Muscle of back (tissue), 13 donors: ENCODE data around the gene ARSJ. TPM values are rescaled to one million over a fixed set of nuclear protein-coding genes. Genes with fewer than 3 reads are reported as not detected.
"Not testable (repeated sequence)": the region's sequence is repeated elsewhere in the genome, so short reads cannot be mapped to it uniquely, and the experiment has no call there.

ENCODE experiments used
- DNase-seq, 3 donors: peaks; one replicate each; pipeline versions ENCODE4 v3.0.0 to v3.0.0-alpha.2; 2013
- long read RNA-seq, 9 donors: transcript quantifications; one replicate each; lab custom pipeline, GENCODE V29; 2026
- polyA plus RNA-seq, 10 donors: library from polyadenylated mRNA; unstranded; fragments of 120-200 nt; gene quantifications; one replicate each; pipeline ENCODE4 v1.2.1, GENCODE V29; 2013; ENCODE audit not compliant: insufficient read length in 10 of 10

ARSJ gene
- polyA plus RNA-seq = 1 to 10 TPM; 5.5 to 8.3 (median 6.1) TPM
- long read RNA-seq, donor 1, full-length matches to known transcripts = 3 of 3 reads
- long read RNA-seq, donor 1, partial matches to known transcripts = 0 of 3 reads
- long read RNA-seq, donor 1, other reads (novel, unspliced or antisense) = 0 of 3 reads
- long read RNA-seq, donor 2 = 0 reads
- long read RNA-seq, donor 3 = 0 reads
- long read RNA-seq, donor 4, full-length matches to known transcripts = 1 of 1 reads
- long read RNA-seq, donor 4, partial matches to known transcripts = 0 of 1 reads
- long read RNA-seq, donor 4, other reads (novel, unspliced or antisense) = 0 of 1 reads
- long read RNA-seq, donor 5, full-length matches to known transcripts = 1 of 1 reads
- long read RNA-seq, donor 5, partial matches to known transcripts = 0 of 1 reads
- long read RNA-seq, donor 5, other reads (novel, unspliced or antisense) = 0 of 1 reads
- long read RNA-seq, donor 6 = 0 reads
- long read RNA-seq, donor 7, full-length matches to known transcripts = 1 of 1 reads
- long read RNA-seq, donor 7, partial matches to known transcripts = 0 of 1 reads
- long read RNA-seq, donor 7, other reads (novel, unspliced or antisense) = 0 of 1 reads
- long read RNA-seq, donor 8 = 0 reads
- long read RNA-seq, donor 9 = 0 reads

GRCh38 chr4:113979148-113979904 is at the start of gene ARSJ:
ARSJ (minus strand) TSS chr4:113979647; CDS start chr4:113978834, 813 bp downstream.
- peak; percentile 75 to 91 (median 78) for DNase-seq

- DNase-seq = peak in 1 of 3 donors; percentile 15
Observed at GRCh38 chr4:114028071-114028470, 48.6 kb upstream of the ARSJ start.

GRCh38 chr4:114027596-114027995 is 48.1 kb upstream of the ARSJ start:
- no peak for DNase-seq

- DNase-seq = no peak
Observed at GRCh38 chr4:114026447-114026846, 47.0 kb upstream of the ARSJ start.

GRCh38 chr4:114025176-114025777 is 45.8 kb upstream of the ARSJ start:
- no peak for DNase-seq

- DNase-seq = peak in 1 of 3 donors; percentile 64
Observed at GRCh38 chr4:114021451-114021850, 42.0 kb upstream of the ARSJ start.

- no peak for DNase-seq
Observed at GRCh38 chr4:114019969-114020358, 40.5 kb upstream of the ARSJ start.

- DNase-seq = no peak
Observed at GRCh38 chr4:114019276-114019968, 40.0 kb upstream of the ARSJ start.

GRCh38 chr4:114017120-114017917 is 37.9 kb upstream of the ARSJ start:
- DNase-seq = no peak

- peak in 1 of 3 donors; percentile 97 for DNase-seq
Observed at GRCh38 chr4:114015444-114015899, 36.0 kb upstream of the ARSJ start.

- not testable (repeated sequence) for DNase-seq
Observed at GRCh38 chr4:114013201-114013600, 33.8 kb upstream of the ARSJ start.

GRCh38 chr4:114012749-114013148 is 33.3 kb upstream of the ARSJ start:
- DNase-seq = no peak

- peak; percentile 57 to 67 (median 65) for DNase-seq
Observed at GRCh38 chr4:114005569-114006442, 26.4 kb upstream of the ARSJ start.

- not testable (repeated sequence) for DNase-seq
Observed at GRCh38 chr4:114004483-114005226, 25.2 kb upstream of the ARSJ start.

GRCh38 chr4:113998531-113998930 is 19.1 kb upstream of the ARSJ start:
- peak; percentile 45 to 85 (median 54) for DNase-seq

- peak in 2 of 3 donors; percentile 22 to 77 for DNase-seq
Observed at GRCh38 chr4:113998079-113998478, 18.6 kb upstream of the ARSJ start.

GRCh38 chr4:113997206-113997605 is 17.8 kb upstream of the ARSJ start:
- DNase-seq = no peak

- no peak for DNase-seq
Observed at GRCh38 chr4:113996599-113997177, 17.2 kb upstream of the ARSJ start.
